HCT116 (cell line): ENCODE data around the gene ERMN. TPM values are rescaled to one million over a fixed set of nuclear protein-coding genes. Genes with fewer than 3 reads are reported as not detected.
"Not testable (repeated sequence)": the region's sequence is repeated elsewhere in the genome, so short reads cannot be mapped to it uniquely, and the experiment has no call there.

Source experiments
- ATAC-seq: fragments of 200-7000 bp; cut with Tn5 transposase; 2 replicates; pipeline ENCODE4 v1.9.1; 2020; ENCODE audit warnings: mild to moderate bottlenecking, moderate library complexity
- BruUV-seq: library from RNA; stranded (reverse); fragments of 400-500 nt; replicated peaks from 2 replicates; lab custom pipeline; 2021; lab: Mats Ljungman, UMichigan
- CTCF ChIA-PET: fragments of 300-600 bp; sonication (Branson Sonifier 250); formaldehyde crosslinking; loops from one replicate; lab custom pipeline; 2021; ENCODE audit warnings: antibody characterized with exemption; lab: Charles Lee
- POLR2A ChIA-PET: fragments of 300-600, 350-600 bp; sonication (Branson Sonifier 250); formaldehyde crosslinking; loops from one replicate; lab custom pipeline; 2021; ENCODE audit warnings: antibody characterized with exemption; lab: Charles Lee
- RAD21 ChIA-PET, 2 experiments: fragments of 300-600 bp; sonication (Branson Sonifier 250); formaldehyde crosslinking; loops; one replicate each; lab custom pipeline; 2023; ENCODE audit warnings: low total read pairs in 2 of 2; ENCODE audit not compliant: uncharacterized antibody in 2 of 2, unreplicated experiment in 2 of 2, low non-redundant PET in 1 of 2; lab: Charles Lee
- DNase-seq: peaks from one replicate; pipeline ENCODE4 v3.0.0-alpha.2; 2010; ENCODE audit warnings: low read depth, low spot score
- H2AFZ ChIP-seq: fragments of 200-600 bp; shearing (Covaris generic), sonication (generic); 2 replicates; pipeline ENCODE4 v1.6.1; 2017; ENCODE audit warnings: low read depth, mixed run types, mixed read lengths, antibody characterized with exemption, low read length; ENCODE audit not compliant: poor library complexity, severe bottlenecking
- H3K27ac ChIP-seq: 2 replicates; pipeline ENCODE4 v1.5.1; 2012; ENCODE audit warnings: low read depth, low read length
- H3K27me3 ChIP-seq: fragments of 200-600 bp; sonication (generic); 2 replicates; pipeline ENCODE4 v1.6.1; 2016; ENCODE audit warnings: mixed run types, low read length, mixed read lengths; ENCODE audit not compliant: insufficient read depth
- H3K36me3 ChIP-seq, 2 experiments: fragments of 200-500 bp in 1 of 2; fragments of 200-600 bp in 1 of 2; sonication (Bioruptor generic) in 1 of 2; sonication (generic) in 1 of 2; 2 replicates each; pipeline versions ENCODE4 v1.5.1 to v1.6.1; 2014 to 2016; ENCODE audit warnings: low read length in 2 of 2, inconsistent platforms in 1 of 2, mixed read lengths in 1 of 2, mixed run types in 1 of 2; ENCODE audit not compliant: insufficient read depth in 2 of 2, control insufficient read depth in 1 of 2
- H3K4me1 ChIP-seq, 2 experiments: fragments of 200-600 bp in 1 of 2; sonication (generic) in 1 of 2; 2 replicates each; pipeline versions ENCODE4 v1.5.1 to v1.6.1; 2012 to 2017; ENCODE audit warnings: low read length in 2 of 2, inconsistent platforms in 1 of 2, mild to moderate bottlenecking in 1 of 2, mixed read lengths in 1 of 2, mixed run types in 1 of 2, moderate library complexity in 1 of 2; ENCODE audit not compliant: insufficient read depth in 2 of 2, control insufficient read depth in 1 of 2
- H3K4me2 ChIP-seq: fragments of 200-600 bp; sonication (generic); 2 replicates; pipeline ENCODE4 v1.6.1; 2017; ENCODE audit warnings: mixed run types, low read length, mixed read lengths
- H3K4me3 ChIP-seq, 2 experiments: fragments of 200-600 bp in 1 of 2; sonication (generic) in 1 of 2; replicated peaks in 1 of 2; 2 replicates each; pipeline ENCODE4 v1.5.1; 2011 to 2016; ENCODE audit warnings: low read length in 2 of 2, control low read depth in 1 of 2, low read depth in 1 of 2, mild to moderate bottlenecking in 1 of 2, mixed read lengths in 1 of 2, mixed run types in 1 of 2
- H3K79me2 ChIP-seq: fragments of 200-600 bp; sonication (generic); 2 replicates; pipeline ENCODE4 v1.6.1; 2017; ENCODE audit warnings: mild to moderate bottlenecking, mixed run types, low read length, moderate library complexity, mixed read lengths; ENCODE audit not compliant: insufficient read depth
- H3K9ac ChIP-seq: fragments of 200-600 bp; sonication (generic); 2 replicates; pipeline ENCODE4 v1.6.1; 2016; ENCODE audit warnings: low read length, mixed read lengths
- H3K9me2 ChIP-seq: fragments of 200-600 bp; sonication (generic), shearing (Covaris generic); 2 replicates; pipeline ENCODE4 v1.6.1; 2017; ENCODE audit warnings: mixed run types, mild to moderate bottlenecking, moderate library complexity; ENCODE audit not compliant: insufficient read depth
- H3K9me3 ChIP-seq, 2 experiments: fragments of 200-500 bp in 1 of 2; fragments of 200-600 bp in 1 of 2; sonication (Bioruptor generic) in 1 of 2; sonication (generic) in 1 of 2; 2 replicates each; pipeline ENCODE4 v1.6.1; 2014 to 2017; ENCODE audit warnings: low read length in 2 of 2, mixed read lengths in 2 of 2, inconsistent platforms in 1 of 2, low read depth in 1 of 2, mild to moderate bottlenecking in 1 of 2, mixed run types in 1 of 2, moderate library complexity in 1 of 2; ENCODE audit not compliant: control insufficient read depth in 1 of 2, insufficient read depth in 1 of 2
- H4K20me1 ChIP-seq: fragments of 200-600 bp; sonication (generic), shearing (Covaris generic); 2 replicates; pipeline ENCODE4 v1.6.1; 2017; ENCODE audit warnings: mixed run types, mild to moderate bottlenecking, moderate library complexity; ENCODE audit not compliant: insufficient read depth
- CBX3 ChIP-seq: IDR thresholded peaks from 2 replicates; pipeline ENCODE4 v1.6.1; 2012; ENCODE audit warnings: low read depth
- CEBPB ChIP-seq: IDR thresholded peaks from 2 replicates; pipeline ENCODE4 v1.6.1; 2012; ENCODE audit warnings: low read depth
- ELF1 ChIP-seq: IDR thresholded peaks from 2 replicates; pipeline ENCODE4 v1.6.1; 2012; ENCODE audit warnings: low read depth, borderline replicate concordance
- EZH2phosphoT487 ChIP-seq: fragments of 200-600 bp; IDR thresholded peaks from 2 replicates; pipeline ENCODE4 v1.6.1; 2018; ENCODE audit warnings: antibody characterized with exemption, borderline replicate concordance
- JUND ChIP-seq: IDR thresholded peaks from 2 replicates; pipeline ENCODE4 v1.6.1; 2012
- POLR2A ChIP-seq: IDR thresholded peaks from 2 replicates; pipeline ENCODE4 v1.7.0; 2011; ENCODE audit warnings: borderline replicate concordance; ENCODE audit not compliant: insufficient read depth, insufficient read length; ENCODE audit errors: extremely low read depth
- RAD21 ChIP-seq: IDR thresholded peaks from 2 replicates; pipeline ENCODE4 v1.6.1; 2012; ENCODE audit warnings: low read depth, mild to moderate bottlenecking
- REST ChIP-seq: IDR thresholded peaks from 2 replicates; pipeline ENCODE4 v1.6.1; 2012; ENCODE audit warnings: low read depth
- SIN3A ChIP-seq: IDR thresholded peaks from 2 replicates; pipeline ENCODE4 v1.6.1; 2012; ENCODE audit warnings: low read depth
- SP1 ChIP-seq: IDR thresholded peaks from 2 replicates; pipeline ENCODE4 v1.6.1; 2012; ENCODE audit warnings: low read depth
- TCF7L2 ChIP-seq: IDR thresholded peaks from 2 replicates; pipeline ENCODE4 v1.7.0; 2011; ENCODE audit warnings: borderline replicate concordance, inconsistent platforms; ENCODE audit not compliant: insufficient read depth, insufficient read length; ENCODE audit errors: extremely low read depth
- YY1 ChIP-seq: IDR thresholded peaks from 2 replicates; pipeline ENCODE4 v1.6.1; 2011; ENCODE audit warnings: low read length, low read depth, moderate library complexity, mild to moderate bottlenecking; ENCODE audit not compliant: insufficient replicate concordance; ENCODE audit errors: extremely low read depth
- ZFX ChIP-seq: fragments of 450-650 bp; IDR thresholded peaks from 2 replicates; pipeline ENCODE4 v1.6.1; 2017
- intact Hi-C: fragments of 100-400 bp; cut with micrococcal nuclease; formaldehyde crosslinking; loops from 2 replicates; pipeline ENCODE4 v1.10.0; 2022
- total RNA-seq: library from RNA; stranded (reverse); gene quantifications from one replicate; pipeline ENCODE4 v1.2.1, GENCODE V29; 2021; ENCODE audit not compliant: unreplicated experiment
- TF ChIP-seq, protein P1 (sequence below): IDR thresholded peaks from 2 replicates; pipeline ENCODE4 v1.6.1; 2012
- TF ChIP-seq, protein P2 (sequence below): IDR thresholded peaks from 2 replicates; pipeline ENCODE4 v1.6.1; 2012
- TF ChIP-seq, protein P3 (sequence below), 3 experiments: fragments of 200-600 bp in 1 of 3; sonication (generic) in 1 of 3; IDR thresholded peaks in 2 of 3; conservative IDR thresholded peaks in 1 of 3; 2 replicates each; pipeline ENCODE4 v1.5.1; 2012 to 2017; ENCODE audit warnings: low read depth in 2 of 3, low read length in 2 of 3, antibody characterized with exemption in 1 of 3, borderline replicate concordance in 1 of 3, control low read depth in 1 of 3, mild to moderate bottlenecking in 1 of 3, mixed read lengths in 1 of 3, mixed run types in 1 of 3, moderate library complexity in 1 of 3; ENCODE audit not compliant: insufficient read depth in 1 of 3

The ERMN gene
- total RNA-seq, 1 experiment from 2014 or later, result not detected

GRCh38 chr2:157279311-157279710 lies 46.3 kb downstream of the ERMN start:
- H3K4me3 ChIP-seq, H3K27me3 ChIP-seq, CTCF ChIA-PET, H3K9ac ChIP-seq, H3K4me1 ChIP-seq, H3K9me2 ChIP-seq, DNase-seq, H4K20me1 ChIP-seq, ATAC-seq, intact Hi-C loops, H3K36me3 ChIP-seq, BruUV-seq, H3K4me2 ChIP-seq, H3K27ac ChIP-seq, H2AFZ ChIP-seq, POLR2A ChIA-PET, RAD21 ChIA-PET, H3K9me3 ChIP-seq: not testable (repeated sequence)
- H3K79me2 ChIP-seq, result peaks cover 12% of the 10 kb centered on the region; the same call in 1 of the 2 replicates

DNA sequence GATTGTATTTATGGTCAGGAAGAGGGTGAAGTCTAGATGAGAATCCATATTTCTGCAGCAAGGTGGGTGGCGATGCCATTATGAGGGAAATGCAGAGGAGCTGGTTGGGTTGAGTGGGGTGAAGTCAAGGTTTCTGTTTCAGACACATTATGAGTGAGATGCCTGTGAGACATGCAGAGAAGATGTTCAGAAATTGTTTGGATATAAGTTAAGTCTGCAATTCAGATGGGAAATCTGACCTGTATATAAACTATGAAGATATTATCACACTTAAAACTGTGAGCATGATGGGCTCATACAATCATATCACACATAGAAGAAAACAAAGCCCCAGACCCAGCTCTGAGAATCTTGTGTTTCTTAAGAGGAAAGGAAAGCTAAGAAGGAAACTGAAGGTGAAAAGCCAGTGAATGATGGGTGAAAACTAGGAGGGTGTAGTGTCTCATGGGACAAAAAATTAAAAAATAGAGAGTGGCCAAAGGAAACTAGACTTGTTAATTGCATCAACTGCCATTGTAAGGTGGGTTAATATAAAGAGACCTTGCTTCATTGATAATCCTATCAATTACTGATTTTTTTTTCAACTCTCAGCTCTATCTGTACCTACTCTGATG lies 53.9 kb downstream of the ERMN start:
- Histone ChIP-seq H4K20me1 (no peaks in the 10 kb centered on the region), H3K9ac (no peak overlapping the region), H3K4me3 (no peak overlapping the region), H3K4me1 (no peaks in the 10 kb centered on the region), H3K36me3 (no peaks in the 10 kb centered on the region; a peak in 1 of 4 replicates), H3K4me2 (no peak overlapping the region), H3K9me3 (no peaks in the 10 kb centered on the region), H3K27me3 (no peaks in the 10 kb centered on the region), H3K27ac (no peak overlapping the region), H3K79me2 (peaks cover 48% of the 10 kb centered on the region), H3K9me2 (no peaks in the 10 kb centered on the region), H2AFZ (no peak overlapping the region)
- RAD21 ChIA-PET, result no interaction called here
- CTCF ChIA-PET, result no interaction called here
- no TSS peak for BruUV-seq
- POLR2A ChIA-PET, result no interaction called here
- no peak for DNase-seq
- TF ChIP-seq CBX3 (no peak), JUND (no peak), SIN3A (no peak), EZH2phosphoT487 (no peak), POLR2A (no peak), TCF7L2 (no peak), REST (no peak), ZFX (no peak), ELF1 (no peak), SP1 (no peak), RAD21 (no peak), CEBPB (no peak), YY1 (no peak)
- TF ChIP-seq, protein P1, sequence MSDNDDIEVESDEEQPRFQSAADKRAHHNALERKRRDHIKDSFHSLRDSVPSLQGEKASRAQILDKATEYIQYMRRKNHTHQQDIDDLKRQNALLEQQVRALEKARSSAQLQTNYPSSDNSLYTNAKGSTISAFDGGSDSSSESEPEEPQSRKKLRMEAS, result no peak
- TF ChIP-seq, protein P2, sequence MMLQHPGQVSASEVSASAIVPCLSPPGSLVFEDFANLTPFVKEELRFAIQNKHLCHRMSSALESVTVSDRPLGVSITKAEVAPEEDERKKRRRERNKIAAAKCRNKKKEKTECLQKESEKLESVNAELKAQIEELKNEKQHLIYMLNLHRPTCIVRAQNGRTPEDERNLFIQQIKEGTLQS, result no peak
- TF ChIP-seq, protein P3, sequence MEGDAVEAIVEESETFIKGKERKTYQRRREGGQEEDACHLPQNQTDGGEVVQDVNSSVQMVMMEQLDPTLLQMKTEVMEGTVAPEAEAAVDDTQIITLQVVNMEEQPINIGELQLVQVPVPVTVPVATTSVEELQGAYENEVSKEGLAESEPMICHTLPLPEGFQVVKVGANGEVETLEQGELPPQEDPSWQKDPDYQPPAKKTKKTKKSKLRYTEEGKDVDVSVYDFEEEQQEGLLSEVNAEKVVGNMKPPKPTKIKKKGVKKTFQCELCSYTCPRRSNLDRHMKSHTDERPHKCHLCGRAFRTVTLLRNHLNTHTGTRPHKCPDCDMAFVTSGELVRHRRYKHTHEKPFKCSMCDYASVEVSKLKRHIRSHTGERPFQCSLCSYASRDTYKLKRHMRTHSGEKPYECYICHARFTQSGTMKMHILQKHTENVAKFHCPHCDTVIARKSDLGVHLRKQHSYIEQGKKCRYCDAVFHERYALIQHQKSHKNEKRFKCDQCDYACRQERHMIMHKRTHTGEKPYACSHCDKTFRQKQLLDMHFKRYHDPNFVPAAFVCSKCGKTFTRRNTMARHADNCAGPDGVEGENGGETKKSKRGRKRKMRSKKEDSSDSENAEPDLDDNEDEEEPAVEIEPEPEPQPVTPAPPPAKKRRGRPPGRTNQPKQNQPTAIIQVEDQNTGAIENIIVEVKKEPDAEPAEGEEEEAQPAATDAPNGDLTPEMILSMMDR (IDR thresholded peaks at IDR 0.05 in 2 of 3, conservative IDR thresholded peaks at IDR 0.05 in 1 of 3; ENCODE audit: borderline replicate concordance in 1 of 3, insufficient read depth in 1 of 3, low read depth in 2 of 3, low read length in 2 of 3), result no peak
- intact Hi-C loops, result no loop called here
- ATAC-seq, result no peak
